Measurements from ENCODE around the gene STEAP1B.

STEAP1B gene

DNA sequence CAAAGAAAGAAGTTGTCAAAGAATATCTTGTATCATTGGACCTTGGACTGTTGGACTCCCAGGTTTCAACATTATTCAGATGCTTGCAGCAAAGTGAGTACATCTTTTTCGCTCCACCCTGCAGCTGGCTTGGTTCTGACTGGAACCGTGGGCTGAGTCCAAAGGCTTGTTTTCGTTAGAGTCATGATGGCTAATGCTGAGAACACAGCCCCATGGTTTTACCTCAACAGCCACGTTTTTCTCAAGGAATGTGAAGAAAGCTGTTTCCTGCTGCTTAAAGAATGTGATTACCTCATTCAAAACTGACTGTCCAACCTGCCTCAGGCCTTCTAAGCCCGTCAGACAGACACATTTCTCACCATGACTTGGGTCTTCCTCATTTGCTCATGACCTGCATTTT is 69.5 kb downstream of the STEAP1B start:
- no peak for TF ChIP-seq EZH2phosphoT487 (IDR thresholded peaks at IDR 0.05; ENCODE audit: borderline replicate concordance)
- TF ChIP-seq, protein P1, sequence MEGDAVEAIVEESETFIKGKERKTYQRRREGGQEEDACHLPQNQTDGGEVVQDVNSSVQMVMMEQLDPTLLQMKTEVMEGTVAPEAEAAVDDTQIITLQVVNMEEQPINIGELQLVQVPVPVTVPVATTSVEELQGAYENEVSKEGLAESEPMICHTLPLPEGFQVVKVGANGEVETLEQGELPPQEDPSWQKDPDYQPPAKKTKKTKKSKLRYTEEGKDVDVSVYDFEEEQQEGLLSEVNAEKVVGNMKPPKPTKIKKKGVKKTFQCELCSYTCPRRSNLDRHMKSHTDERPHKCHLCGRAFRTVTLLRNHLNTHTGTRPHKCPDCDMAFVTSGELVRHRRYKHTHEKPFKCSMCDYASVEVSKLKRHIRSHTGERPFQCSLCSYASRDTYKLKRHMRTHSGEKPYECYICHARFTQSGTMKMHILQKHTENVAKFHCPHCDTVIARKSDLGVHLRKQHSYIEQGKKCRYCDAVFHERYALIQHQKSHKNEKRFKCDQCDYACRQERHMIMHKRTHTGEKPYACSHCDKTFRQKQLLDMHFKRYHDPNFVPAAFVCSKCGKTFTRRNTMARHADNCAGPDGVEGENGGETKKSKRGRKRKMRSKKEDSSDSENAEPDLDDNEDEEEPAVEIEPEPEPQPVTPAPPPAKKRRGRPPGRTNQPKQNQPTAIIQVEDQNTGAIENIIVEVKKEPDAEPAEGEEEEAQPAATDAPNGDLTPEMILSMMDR (conservative IDR thresholded peaks at IDR 0.05; ENCODE audit: low read length): no peak
- no peaks in the 10 kb centered on the region for H3K36me3 ChIP-seq (ENCODE audit: insufficient read depth, low read length)
- H3K9me3 ChIP-seq (ENCODE audit: insufficient read depth, low read depth, low read length): no peaks in the 10 kb centered on the region
- H3K9me2 ChIP-seq (replicated peaks; ENCODE audit: low read depth, low read length): no peaks in the 10 kb centered on the region
- no peak overlapping the region for H2AFZ ChIP-seq (ENCODE audit: low read length)
- no peak overlapping the region for H3K4me2 ChIP-seq (ENCODE audit: low read depth, low read length, poor library complexity, severe bottlenecking)
- no peak overlapping the region for H3K4me3 ChIP-seq (ENCODE audit: low read length, poor library complexity, severe bottlenecking)
- no peak overlapping the region for H3K9ac ChIP-seq (ENCODE audit: low read depth, low read length, poor library complexity, severe bottlenecking)
- H3F3A ChIP-seq (ENCODE audit: low read depth): no peaks in the 10 kb centered on the region
- no peaks in the 10 kb centered on the region for H3K79me2 ChIP-seq (ENCODE audit: insufficient read depth, low read length)
- no peaks in the 10 kb centered on the region for H4K20me1 ChIP-seq (ENCODE audit: insufficient read depth, low read length, poor library complexity, severe bottlenecking)
- no peaks in the 10 kb centered on the region for H3K27me3 ChIP-seq (ENCODE audit: insufficient read depth, low read length, poor library complexity, severe bottlenecking)
- H3K4me1 ChIP-seq (ENCODE audit: insufficient read depth, low read length, poor library complexity, severe bottlenecking): peaks cover 3% of the 10 kb centered on the region

DNA sequence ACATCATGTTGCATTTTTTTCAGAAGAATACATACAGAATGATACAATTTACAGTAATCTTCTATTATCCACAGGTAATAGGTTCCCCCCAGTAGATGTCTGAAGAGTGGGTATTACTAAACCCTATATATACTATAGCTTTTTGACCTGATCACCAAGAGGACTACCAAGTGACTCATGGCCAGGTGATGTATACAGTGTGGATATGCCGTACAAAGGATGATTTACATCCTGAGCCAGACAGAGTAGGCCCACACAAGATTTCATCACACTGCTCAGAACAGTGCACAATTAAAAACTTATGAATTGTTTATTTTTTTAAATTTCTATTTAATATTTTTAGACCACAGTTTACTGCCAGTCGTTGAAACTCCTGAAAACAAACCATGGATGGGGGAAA is 70.6 kb downstream of the STEAP1B start:
- no peaks in the 10 kb centered on the region for H3K9me2 ChIP-seq (replicated peaks; ENCODE audit: low read depth, low read length)
- no peak overlapping the region for H2AFZ ChIP-seq (ENCODE audit: low read length)
- no peaks in the 10 kb centered on the region for H3K27me3 ChIP-seq (ENCODE audit: insufficient read depth, low read length, poor library complexity, severe bottlenecking)
- H3K9ac ChIP-seq (ENCODE audit: low read depth, low read length, poor library complexity, severe bottlenecking): no peak overlapping the region
- H3K79me2 ChIP-seq (ENCODE audit: insufficient read depth, low read length): no peaks in the 10 kb centered on the region
- peaks cover 8% of the 10 kb centered on the region for H3K4me1 ChIP-seq (ENCODE audit: insufficient read depth, low read length, poor library complexity, severe bottlenecking)
- no peak overlapping the region for H3K4me2 ChIP-seq (ENCODE audit: low read depth, low read length, poor library complexity, severe bottlenecking)
- no peak overlapping the region for H3K4me3 ChIP-seq (ENCODE audit: low read length, poor library complexity, severe bottlenecking)
- H3K36me3 ChIP-seq (ENCODE audit: insufficient read depth, low read length): no peaks in the 10 kb centered on the region
- no peaks in the 10 kb centered on the region for H4K20me1 ChIP-seq (ENCODE audit: insufficient read depth, low read length, poor library complexity, severe bottlenecking)
- no peak for TF ChIP-seq EZH2phosphoT487 (IDR thresholded peaks at IDR 0.05; ENCODE audit: borderline replicate concordance)
- TF ChIP-seq, protein P1 (conservative IDR thresholded peaks at IDR 0.05; ENCODE audit: low read length): no peak
- no peaks in the 10 kb centered on the region for H3F3A ChIP-seq (ENCODE audit: low read depth)
- H3K9me3 ChIP-seq (ENCODE audit: insufficient read depth, low read depth, low read length): no peaks in the 10 kb centered on the region

DNA sequence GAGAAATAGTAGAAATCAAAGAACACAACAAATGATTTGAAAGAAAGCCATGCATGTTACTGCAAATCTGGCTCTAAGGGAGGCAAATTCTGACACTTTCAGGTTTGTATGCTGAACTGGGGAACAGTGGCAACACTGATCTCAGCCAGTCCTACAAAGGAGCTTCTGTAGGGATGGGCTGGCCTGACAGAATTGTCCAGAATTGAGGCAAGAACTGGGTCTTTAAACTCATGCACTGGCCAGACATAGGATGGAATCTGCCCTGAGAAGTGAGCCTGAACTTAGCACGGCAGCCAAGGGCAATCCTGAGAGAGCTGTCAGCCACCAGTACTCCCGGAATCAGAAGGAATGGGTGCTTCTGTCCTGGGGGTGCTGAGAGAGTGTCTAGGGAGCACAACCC is 72.1 kb downstream of the STEAP1B start:
- peaks cover 8% of the 10 kb centered on the region for H3K4me1 ChIP-seq (ENCODE audit: insufficient read depth, low read length, poor library complexity, severe bottlenecking)
- H3K9me2 ChIP-seq (replicated peaks; ENCODE audit: low read depth, low read length): no peaks in the 10 kb centered on the region
- H3K9me3 ChIP-seq (ENCODE audit: insufficient read depth, low read depth, low read length): no peaks in the 10 kb centered on the region
- H3F3A ChIP-seq (ENCODE audit: low read depth): no peaks in the 10 kb centered on the region
- no peak overlapping the region for H3K9ac ChIP-seq (ENCODE audit: low read depth, low read length, poor library complexity, severe bottlenecking)
- H3K36me3 ChIP-seq (ENCODE audit: insufficient read depth, low read length): no peaks in the 10 kb centered on the region
- H3K27me3 ChIP-seq (ENCODE audit: insufficient read depth, low read length, poor library complexity, severe bottlenecking): no peaks in the 10 kb centered on the region
- no peak overlapping the region for H3K4me2 ChIP-seq (ENCODE audit: low read depth, low read length, poor library complexity, severe bottlenecking)
- H3K79me2 ChIP-seq (ENCODE audit: insufficient read depth, low read length): no peaks in the 10 kb centered on the region
- no peaks in the 10 kb centered on the region for H4K20me1 ChIP-seq (ENCODE audit: insufficient read depth, low read length, poor library complexity, severe bottlenecking)
- H3K4me3 ChIP-seq (ENCODE audit: low read length, poor library complexity, severe bottlenecking): no peak overlapping the region
- H2AFZ ChIP-seq (ENCODE audit: low read length): no peak overlapping the region
- TF ChIP-seq, protein P1 (conservative IDR thresholded peaks at IDR 0.05; ENCODE audit: low read length): no peak
- TF ChIP-seq EZH2phosphoT487 (IDR thresholded peaks at IDR 0.05; ENCODE audit: borderline replicate concordance): no peak
